Mesenchymal stem cell (in vitro differentiated cells and primary cell): ENCODE measurements around the gene CLINT1.

ENCODE experiments used
- DNase-seq: peaks from one replicate; pipeline ENCODE4 v3.0.0-alpha.2; 2013
- H2AFZ ChIP-seq: one replicate; pipeline ENCODE4 v1.6.1; 2013; ENCODE audit warnings: low read depth, mild to moderate bottlenecking, control low read depth, inconsistent platforms, low read length, moderate library complexity
- H2AK5ac ChIP-seq: 2 replicates; pipeline ENCODE4 v1.6.1; 2013; ENCODE audit warnings: low read length, moderate library complexity, mild to moderate bottlenecking, inconsistent platforms; ENCODE audit not compliant: severe bottlenecking
- H2BK120ac ChIP-seq: one replicate; pipeline ENCODE4 v1.6.1; 2013; ENCODE audit warnings: low read depth, mild to moderate bottlenecking, inconsistent platforms, low read length, moderate library complexity
- H2BK12ac ChIP-seq, 2 experiments: one replicate each; pipeline ENCODE4 v1.6.1; 2013; ENCODE audit warnings: inconsistent platforms in 2 of 2, low read length in 2 of 2, mild to moderate bottlenecking in 2 of 2, moderate library complexity in 2 of 2, control low read depth in 1 of 2
- H2BK15ac ChIP-seq: one replicate; pipeline ENCODE4 v1.6.1; 2013; ENCODE audit warnings: mild to moderate bottlenecking, low read depth, inconsistent platforms; ENCODE audit not compliant: poor library complexity, severe bottlenecking
- H2BK5ac ChIP-seq: 2 replicates; pipeline ENCODE4 v1.6.1; 2013; ENCODE audit warnings: low read depth, mild to moderate bottlenecking, low read length, control low read depth, inconsistent platforms; ENCODE audit not compliant: poor library complexity, severe bottlenecking
- H3K14ac ChIP-seq, 2 experiments: one replicate each; pipeline ENCODE4 v1.6.1; 2013; ENCODE audit warnings: inconsistent platforms in 2 of 2, low read length in 2 of 2, control low read depth in 1 of 2, mild to moderate bottlenecking in 1 of 2, moderate library complexity in 1 of 2
- H3K18ac ChIP-seq, 2 experiments: one replicate each; pipeline ENCODE4 v1.6.1; 2013; ENCODE audit warnings: inconsistent platforms in 2 of 2, low read length in 2 of 2, control low read depth in 1 of 2, low read depth in 1 of 2, mild to moderate bottlenecking in 1 of 2
- H3K23ac ChIP-seq, 2 experiments: one replicate each; pipeline ENCODE4 v1.6.1; 2013; ENCODE audit warnings: inconsistent platforms in 2 of 2, low read length in 2 of 2, mild to moderate bottlenecking in 2 of 2, moderate library complexity in 2 of 2, control low read depth in 1 of 2
- H3K27ac ChIP-seq: 2 replicates; pipeline ENCODE4 v1.5.1; 2013; ENCODE audit warnings: mild to moderate bottlenecking, moderate library complexity, low read length, control low read depth, inconsistent platforms; ENCODE audit not compliant: poor library complexity, severe bottlenecking
- H3K27me3 ChIP-seq, 2 experiments: 2 replicates each; pipeline versions ENCODE4 v1.6.1 to v1.7.0; 2013; ENCODE audit warnings: low read length in 2 of 2, mild to moderate bottlenecking in 2 of 2, moderate library complexity in 2 of 2, control low read depth in 1 of 2, inconsistent platforms in 1 of 2; ENCODE audit not compliant: control insufficient read depth in 1 of 2, insufficient read depth in 1 of 2
- H3K36me3 ChIP-seq, 2 experiments: 2 replicates each; pipeline versions ENCODE4 v1.6.1 to v1.7.0; 2013; ENCODE audit warnings: low read length in 2 of 2, control low read depth in 1 of 2, inconsistent platforms in 1 of 2, low read depth in 1 of 2, mild to moderate bottlenecking in 1 of 2; ENCODE audit not compliant: insufficient read depth in 2 of 2, control insufficient read depth in 1 of 2
- H3K4ac ChIP-seq, 2 experiments: one replicate each; pipeline ENCODE4 v1.6.1; 2013; ENCODE audit warnings: inconsistent platforms in 2 of 2, low read length in 2 of 2, mild to moderate bottlenecking in 2 of 2, moderate library complexity in 2 of 2, control low read depth in 1 of 2, low read depth in 1 of 2
- H3K4me1 ChIP-seq: 2 replicates; pipeline ENCODE4 v1.6.1; 2013; ENCODE audit warnings: low read depth, low read length, control low read depth; ENCODE audit not compliant: control insufficient read depth, insufficient read depth
- H3K4me2 ChIP-seq: 2 replicates; pipeline ENCODE4 v1.6.1; 2013; ENCODE audit warnings: low read length, mild to moderate bottlenecking, inconsistent platforms; ENCODE audit not compliant: poor library complexity, severe bottlenecking
- H3K4me3 ChIP-seq, 2 experiments: 2 replicates each; pipeline versions ENCODE4 v1.5.1 to v1.7.0; 2013; ENCODE audit warnings: low read length in 2 of 2, mild to moderate bottlenecking in 2 of 2, control low read depth in 1 of 2, low read depth in 1 of 2; ENCODE audit not compliant: insufficient read depth in 1 of 2
- H3K79me1 ChIP-seq: replicated peaks from 2 replicates; pipeline ENCODE4 v1.6.1; 2013; ENCODE audit warnings: mild to moderate bottlenecking, control low read depth, low read length, inconsistent platforms; ENCODE audit not compliant: poor library complexity, severe bottlenecking
- H3K9ac ChIP-seq: 2 replicates; pipeline ENCODE4 v1.7.0; 2013; ENCODE audit warnings: mild to moderate bottlenecking, low read length, moderate library complexity
- H3K9me3 ChIP-seq: 2 replicates; pipeline ENCODE4 v1.7.0; 2013; ENCODE audit warnings: mild to moderate bottlenecking, low read length; ENCODE audit not compliant: control insufficient read depth
- H4K8ac ChIP-seq: one replicate; pipeline ENCODE4 v1.6.1; 2013; ENCODE audit warnings: inconsistent platforms, mild to moderate bottlenecking, low read length, moderate library complexity
- H4K91ac ChIP-seq: one replicate; pipeline ENCODE4 v1.6.1; 2013; ENCODE audit warnings: mild to moderate bottlenecking, low read length, inconsistent platforms
- WGBS: methylation state at CpG from one replicate; pipeline ENCODE4 v1.1.7; 2013; ENCODE audit warnings: mixed read lengths; 5-methylcytosine and 5-hydroxymethylcytosine counted together

Gene CLINT1

GRCh38 chr5:157862183-157862851, 3.4 kb upstream of the CLINT1 start:
- no peak overlapping the region for H3K9ac ChIP-seq
- no peaks in the 10 kb centered on the region for H3K9me3 ChIP-seq
- no peak for DNase-seq
- no peaks in the 10 kb centered on the region for H3K27me3 ChIP-seq
- H4K8ac ChIP-seq = no peak overlapping the region
- no peak overlapping the region for H4K91ac ChIP-seq
- H3K27ac ChIP-seq = no peak overlapping the region
- no peak overlapping the region for H3K23ac ChIP-seq
- H3K4ac ChIP-seq = no peak overlapping the region
- no peak overlapping the region for H3K4me3 ChIP-seq
- H2AK5ac ChIP-seq = no peak overlapping the region
- H3K18ac ChIP-seq = no peak overlapping the region
- no peaks in the 10 kb centered on the region for H3K36me3 ChIP-seq
- H3K14ac ChIP-seq = no peak overlapping the region
- no peak overlapping the region for H2AFZ ChIP-seq
- no peak overlapping the region for H2BK120ac ChIP-seq
- H2BK5ac ChIP-seq = no peak overlapping the region
- no peaks in the 10 kb centered on the region for H3K79me1 ChIP-seq
- H3K4me2 ChIP-seq = no peak overlapping the region
- H3K4me1 ChIP-seq = no peaks in the 10 kb centered on the region
- WGBS = 89% methylated on average over 6 of the region's 6 CpGs
- no peak overlapping the region for H2BK15ac ChIP-seq
- H2BK12ac ChIP-seq = no peak overlapping the region

GRCh38 chr5:157860898-157861890, 2.2 kb upstream of the CLINT1 start:
- Histone ChIP-seq H2AK5ac (no peak overlapping the region), H2BK5ac (no peak overlapping the region), H3K36me3 (no peaks in the 10 kb centered on the region), H3K9ac (no peak overlapping the region), H3K4me2 (no peak overlapping the region), H3K23ac (no peak overlapping the region), H2BK120ac (no peak overlapping the region), H3K14ac (no peak overlapping the region), H3K9me3 (no peaks in the 10 kb centered on the region), H3K27me3 (no peaks in the 10 kb centered on the region), H4K8ac (no peak overlapping the region), H3K18ac (no peak overlapping the region), H3K27ac (no peak overlapping the region), H2BK12ac (no peak overlapping the region), H3K79me1 (no peaks in the 10 kb centered on the region), H3K4ac (no peak overlapping the region), H4K91ac (no peak overlapping the region), H2AFZ (no peak overlapping the region), H2BK15ac (no peak overlapping the region), H3K4me1 (peaks cover 2% of the 10 kb centered on the region), H3K4me3 (no peak overlapping the region)
- no peak for DNase-seq
- 80% methylated on average over 7 of the region's 8 CpGs for WGBS

GRCh38 chr5:157859227-157859575, 256 bp upstream of the CLINT1 start:
- Histone ChIP-seq H3K4me2 (peak overlapping the region; percentile 73), H3K9me3 (no peaks in the 10 kb centered on the region), H3K23ac (no peak overlapping the region), H3K4me3 (peak overlapping the region in 1 of 2 experiments; percentile 96), H2BK12ac (no peak overlapping the region), H3K18ac (no peak overlapping the region), H4K91ac (no peak overlapping the region), H3K4ac (no peak overlapping the region), H3K4me1 (peaks cover 4% of the 10 kb centered on the region), H4K8ac (peak overlapping the region; percentile 37), H2BK15ac (no peak overlapping the region), H3K14ac (no peak overlapping the region), H2BK120ac (no peak overlapping the region), H2AFZ (no peak overlapping the region), H3K79me1 (no peaks in the 10 kb centered on the region), H2AK5ac (no peak overlapping the region), H3K27me3 (no peaks in the 10 kb centered on the region), H2BK5ac (no peak overlapping the region), H3K36me3 (no peaks in the 10 kb centered on the region), H3K27ac (no peak overlapping the region), H3K9ac (peak overlapping the region; percentile 94)
- DNase-seq = no peak
- 0% methylated on average over 5 of the region's 10 CpGs for WGBS

GRCh38 chr5:157857816-157858526, 974 bp downstream of the CLINT1 start:
- no peak overlapping the region for H4K91ac ChIP-seq
- H3K27ac ChIP-seq = no peak overlapping the region
- no peaks in the 10 kb centered on the region for H3K79me1 ChIP-seq
- no peak overlapping the region for H2BK12ac ChIP-seq
- peak overlapping the region in 1 of 2 experiments; percentile 20 for H3K23ac ChIP-seq
- H3K27me3 ChIP-seq = no peaks in the 10 kb centered on the region
- no peak overlapping the region for H2BK5ac ChIP-seq
- peak; percentile 68 for DNase-seq
- no peak overlapping the region for H2BK120ac ChIP-seq
- peak overlapping the region; percentile 60 for H3K4me2 ChIP-seq
- 0% methylated on average over 2 of the region's 5 CpGs for WGBS
- H3K9me3 ChIP-seq = no peaks in the 10 kb centered on the region
- H3K9ac ChIP-seq = peak overlapping the region; percentile 94
- no peak overlapping the region for H2AFZ ChIP-seq
- peak overlapping the region in 1 of 2 experiments; percentile 99 for H3K18ac ChIP-seq
- H3K4me1 ChIP-seq = peaks cover 6% of the 10 kb centered on the region
- no peak overlapping the region for H2BK15ac ChIP-seq
- no peaks in the 10 kb centered on the region for H3K36me3 ChIP-seq
- H3K4ac ChIP-seq = peak overlapping the region in 1 of 2 experiments; percentile 98
- H2AK5ac ChIP-seq = no peak overlapping the region
- H4K8ac ChIP-seq = no peak overlapping the region
- peak overlapping the region; percentile 96 to 100 for H3K4me3 ChIP-seq
- no peak overlapping the region for H3K14ac ChIP-seq
